IMR-90 (cell line): ENCODE results near the gene KLHL36. TPM values are rescaled to one million over a fixed set of nuclear protein-coding genes. Genes with fewer than 3 reads are reported as not detected.

ENCODE experiments used
- ATAC-seq: fragments of 200-7000 bp; cut with Tn5 transposase; 2 replicates; pipeline ENCODE4 v1.9.1; 2020; ENCODE audit warnings: low read depth, mild to moderate bottlenecking, moderate library complexity
- BruUV-seq: library from RNA; stranded (reverse); fragments of 400-500 nt; replicated peaks from 2 replicates; lab custom pipeline; 2021; lab: Mats Ljungman, UMichigan
- CTCF ChIA-PET: fragments of 300-600 bp; formaldehyde crosslinking; extraction: SDS; loops from one replicate; lab custom pipeline; 2021; ENCODE audit warnings: antibody characterized with exemption; lab: Yijun Ruan, JAX
- POLR2A ChIA-PET: fragments of 300-600 bp; sonication (Branson Sonifier 250); formaldehyde crosslinking; loops from one replicate; lab custom pipeline; 2022; ENCODE audit warnings: antibody characterized with exemption; ENCODE audit not compliant: unreplicated experiment; lab: Charles Lee
- DNase-seq: peaks from one replicate; pipeline ENCODE4 v3.0.0; 2013
- H2AFZ ChIP-seq: replicated peaks from 2 replicates; pipeline ENCODE3; 2013; ENCODE audit warnings: low read length, mild to moderate bottlenecking; ENCODE audit not compliant: poor library complexity
- H2AK5ac ChIP-seq: 2 replicates; pipeline ENCODE4 v1.6.1; 2013; ENCODE audit warnings: low read depth, low read length, inconsistent platforms
- H2AK9ac ChIP-seq: replicated peaks from 2 replicates; pipeline ENCODE3; 2013; ENCODE audit warnings: mild to moderate bottlenecking, low read depth, low read length, moderate library complexity; ENCODE audit not compliant: poor library complexity
- H2BK120ac ChIP-seq: 2 replicates; pipeline ENCODE4 v1.6.1; 2013; ENCODE audit warnings: low read depth, low read length, inconsistent platforms
- H2BK15ac ChIP-seq: 3 replicates; pipeline ENCODE4 v1.6.1; 2013; ENCODE audit warnings: low read depth, low read length, inconsistent platforms
- H2BK20ac ChIP-seq: 2 replicates; pipeline ENCODE4 v1.6.1; 2013; ENCODE audit warnings: low read depth, mild to moderate bottlenecking, inconsistent platforms, low read length, moderate library complexity
- H2BK5ac ChIP-seq: 2 replicates; pipeline ENCODE4 v1.6.1; 2013; ENCODE audit warnings: mild to moderate bottlenecking, low read depth, low read length, inconsistent platforms; ENCODE audit not compliant: poor library complexity, severe bottlenecking
- H3K14ac ChIP-seq: replicated peaks from 2 replicates; pipeline ENCODE4 v1.6.1; 2013; ENCODE audit warnings: low read depth, low read length, inconsistent platforms
- H3K18ac ChIP-seq: 2 replicates; pipeline ENCODE4 v1.6.1; 2013; ENCODE audit warnings: low read depth, low read length, control low read depth
- H3K23ac ChIP-seq: 2 replicates; pipeline ENCODE4 v1.6.1; 2013; ENCODE audit warnings: low read depth, low read length, inconsistent platforms
- H3K27ac ChIP-seq: 2 replicates; pipeline ENCODE4 v1.5.1; 2013; ENCODE audit warnings: mild to moderate bottlenecking, control low read depth, low read length; ENCODE audit not compliant: insufficient read depth
- H3K27me3 ChIP-seq: 2 replicates; pipeline ENCODE4 v1.6.1; 2013; ENCODE audit warnings: low read length; ENCODE audit not compliant: control insufficient read depth, insufficient read depth
- H3K36me3 ChIP-seq: 2 replicates; pipeline ENCODE4 v1.6.1; 2013; ENCODE audit warnings: low read length, mixed read lengths; ENCODE audit not compliant: control insufficient read depth, insufficient read depth
- H3K4ac ChIP-seq: 2 replicates; pipeline ENCODE4 v1.6.1; 2013; ENCODE audit warnings: low read depth, low read length, inconsistent platforms
- H3K4me1 ChIP-seq: 2 replicates; pipeline ENCODE4 v1.6.1; 2013; ENCODE audit warnings: low read length, mixed read lengths; ENCODE audit not compliant: control insufficient read depth, insufficient read depth
- H3K4me2 ChIP-seq: 2 replicates; pipeline ENCODE4 v1.6.1; 2013; ENCODE audit warnings: low read depth, mild to moderate bottlenecking, control low read depth, low read length, moderate library complexity
- H3K4me3 ChIP-seq: 2 replicates; pipeline ENCODE4 v1.5.1; 2013; ENCODE audit warnings: low read depth, mild to moderate bottlenecking, control low read depth, low read length, moderate library complexity; ENCODE audit not compliant: insufficient read depth
- H3K56ac ChIP-seq: 2 replicates; pipeline ENCODE4 v1.6.1; 2013; ENCODE audit warnings: low read length, inconsistent platforms; ENCODE audit not compliant: insufficient read depth; ENCODE audit errors: extremely low read depth
- H3K79me1 ChIP-seq, 2 experiments: 2 replicates each; pipeline ENCODE4 v1.6.1; 2013; ENCODE audit warnings: low read length in 2 of 2, inconsistent platforms in 1 of 2, low read depth in 1 of 2
- H3K9ac ChIP-seq: 2 replicates; pipeline ENCODE4 v1.6.1; 2013; ENCODE audit warnings: low read depth, low read length, control low read depth
- H3K9me1 ChIP-seq: 2 replicates; pipeline ENCODE4 v1.6.1; 2013; ENCODE audit warnings: low read length, inconsistent platforms; ENCODE audit not compliant: insufficient read depth
- H3K9me3 ChIP-seq: 2 replicates; pipeline ENCODE4 v1.6.1; 2013; ENCODE audit warnings: low read length; ENCODE audit not compliant: control insufficient read depth, insufficient read depth
- H4K20me1 ChIP-seq: 2 replicates; pipeline ENCODE4 v1.6.1; 2013; ENCODE audit warnings: low read length, inconsistent platforms; ENCODE audit not compliant: insufficient read depth
- H4K5ac ChIP-seq: 2 replicates; pipeline ENCODE4 v1.6.1; 2013; ENCODE audit warnings: mild to moderate bottlenecking, low read depth, low read length, control low read depth
- H4K8ac ChIP-seq, 2 experiments: 2 replicates each; pipeline ENCODE4 v1.6.1; 2013; ENCODE audit warnings: low read depth in 2 of 2, low read length in 2 of 2, control low read depth in 1 of 2, inconsistent platforms in 1 of 2
- H4K91ac ChIP-seq: 2 replicates; pipeline ENCODE4 v1.6.1; 2013; ENCODE audit warnings: low read depth, low read length, inconsistent platforms; ENCODE audit not compliant: insufficient read depth
- BHLHE40 ChIP-seq: fragments of 150-350 bp; IDR thresholded peaks from 2 replicates; pipeline ENCODE4 v1.6.1; 2016; ENCODE audit warnings: mild to moderate bottlenecking, low read depth, low read length
- CEBPB ChIP-seq: IDR thresholded peaks from 2 replicates; pipeline ENCODE4 v1.6.1; 2012; ENCODE audit warnings: low read depth, low read length, improper control_type of control experiment
- ELK1 ChIP-seq: fragments of 150-350 bp; IDR thresholded peaks from 2 replicates; pipeline ENCODE4 v1.6.1; 2016; ENCODE audit warnings: low read depth, mild to moderate bottlenecking, low read length, moderate library complexity, borderline replicate concordance
- MAZ ChIP-seq: IDR thresholded peaks from 2 replicates; pipeline ENCODE4 v1.6.1; 2012; ENCODE audit warnings: low read depth, mild to moderate bottlenecking, low read length, improper control_type of control experiment, moderate library complexity, borderline replicate concordance
- MXI1 ChIP-seq: IDR thresholded peaks from 2 replicates; pipeline ENCODE4 v1.6.1; 2012; ENCODE audit warnings: low read depth, mild to moderate bottlenecking, low read length, moderate library complexity, borderline replicate concordance
- NFE2L2 ChIP-seq: fragments of 150-350 bp; IDR thresholded peaks from 2 replicates; pipeline ENCODE4 v1.6.1; 2016; ENCODE audit warnings: low read depth, mild to moderate bottlenecking, low read length
- POLR2A ChIP-seq: IDR thresholded peaks from 2 replicates; pipeline ENCODE4 v1.6.1; 2012; ENCODE audit warnings: mild to moderate bottlenecking, low read depth, low read length
- RAD21 ChIP-seq: IDR thresholded peaks from 2 replicates; pipeline ENCODE4 v1.6.1; 2012; ENCODE audit warnings: low read length, improper control_type of control experiment
- RFX5 ChIP-seq: IDR thresholded peaks from 2 replicates; pipeline ENCODE4 v1.8.0; 2012; ENCODE audit warnings: low read depth, mild to moderate bottlenecking, low read length, moderate library complexity
- SMC3 ChIP-seq: fragments of 150-350 bp; IDR thresholded peaks from 2 replicates; pipeline ENCODE4 v1.6.1; 2016; ENCODE audit warnings: low read depth, mild to moderate bottlenecking, antibody characterized with exemption, low read length, moderate library complexity
- USF2 ChIP-seq: fragments of 150-350 bp; IDR thresholded peaks from 2 replicates; pipeline ENCODE4 v1.6.1; 2017; ENCODE audit warnings: mild to moderate bottlenecking, antibody characterized with exemption, low read length, low read depth
- WGBS, 2 experiments: methylation state at CpG; one replicate each; pipeline versions ENCODE4 v1.1.5 to v1.1.7; 2013; ENCODE audit warnings: missing lambda C conversion rate in 2 of 2; ENCODE audit not compliant: insufficient read length in 1 of 2; ENCODE audit errors: extremely low coverage in 2 of 2; 5-methylcytosine and 5-hydroxymethylcytosine counted together
- dilution Hi-C: fragments of 300-500 bp; cut with HindIII; formaldehyde crosslinking; loops from one replicate; pipeline ENCODE4 v1.14.3; 2018; ENCODE audit warnings: low sequenced_read_pairs; ENCODE audit not compliant: unreplicated experiment
- in situ Hi-C: fragments of 300-500 bp; cut with MboI; formaldehyde crosslinking; loops from 3 replicates; pipeline ENCODE4 v1.14.3; 2019; ENCODE audit warnings: low sequenced_read_pairs, inconsistent platforms, mixed read lengths
- intact Hi-C: fragments of 100-400 bp; cut with micrococcal nuclease; formaldehyde crosslinking; loops from 2 replicates; pipeline ENCODE4 v1.10.0; 2022
- polyA plus RNA-seq, 3 experiments: library from polyadenylated mRNA; depleted of rRNA; stranded (reverse); fragments of >200 nt; gene quantifications; 2 replicates each; pipeline ENCODE4 v1.2.3, GENCODE V29; 2012; ENCODE audit warnings: low replicate concordance in 1 of 3
- total RNA-seq: library from RNA; depleted of rRNA; stranded (reverse); fragments of >200 nt; gene quantifications from 2 replicates; pipeline ENCODE4 v1.2.3, GENCODE V29; 2012

The KLHL36 gene
- total and polyA plus RNA-seq, 2 of the 4 experiments (the other 2 are of a cell fraction) = 45.9 to 46.3 TPM

GRCh38 chr16:84605339-84605848 is 42.9 kb upstream of the KLHL36 start:
- TF ChIP-seq RFX5 (no peak), NFE2L2 (no peak), RAD21 (no peak), BHLHE40 (no peak), MAZ (no peak), POLR2A (no peak), ELK1 (no peak), MXI1 (no peak), SMC3 (no peak), USF2 (no peak), CEBPB (no peak)
- no peak overlapping the region for H3K4me3 ChIP-seq
- CTCF ChIA-PET = no interaction called here
- H3K4me1 ChIP-seq = peaks cover 32% of the 10 kb centered on the region
- WGBS, 2 experiments = 94% methylated on average over 3 of the region's 6 CpGs; no CpG with 5 or more reads in 1 of the 2 experiments
- no peak overlapping the region; the same call in 1 of the 2 replicates for H3K27ac ChIP-seq
- H4K8ac ChIP-seq = no peak overlapping the region
- dilution Hi-C loops = no loop called here
- H3K9me3 ChIP-seq = peaks cover 4% of the 10 kb centered on the region; the same call in 1 of the 2 replicates
- peaks cover 98% of the 10 kb centered on the region for H4K20me1 ChIP-seq
- intact Hi-C loops = no loop called here
- peaks cover 8 to 88% of the 10 kb centered on the region in 2 experiments; a peak in 3 of 4 replicates for H3K79me1 ChIP-seq
- peaks cover 22% of the 10 kb centered on the region for H3K36me3 ChIP-seq
- no peak overlapping the region for H3K18ac ChIP-seq
- no peak overlapping the region for H2BK20ac ChIP-seq
- H3K23ac ChIP-seq = peak overlapping the region; percentile 46; the same call in 1 of the 2 replicates
- H3K4me2 ChIP-seq = no peak overlapping the region
- no peak overlapping the region for H2AFZ ChIP-seq
- no peaks in the 10 kb centered on the region for H3K27me3 ChIP-seq
- DNase-seq (no peak), ATAC-seq (no peak)
- H3K56ac ChIP-seq = no peak overlapping the region; the same call in 1 of the 2 replicates
- H2BK15ac ChIP-seq = no peak overlapping the region
- H2AK9ac ChIP-seq = no peak overlapping the region
- BruUV-seq = no TSS peak
- no peak overlapping the region; the same call in 1 of the 2 replicates for H2AK5ac ChIP-seq
- peaks cover 30% of the 10 kb centered on the region for H3K9me1 ChIP-seq
- no peak overlapping the region for H2BK120ac ChIP-seq
- in situ Hi-C loops = no loop called here
- H4K5ac ChIP-seq = no peak overlapping the region
- no peak overlapping the region for H2BK5ac ChIP-seq
- no peak overlapping the region for H3K4ac ChIP-seq
- POLR2A ChIA-PET = no interaction called here
- H3K14ac ChIP-seq = no peak overlapping the region
- no peak overlapping the region for H3K9ac ChIP-seq
- H4K91ac ChIP-seq = no peak overlapping the region
